Measurements from ENCODE around the gene GFER.
"Not testable (repeated sequence)": the region's sequence is repeated elsewhere in the genome, so short reads cannot be mapped to it uniquely, and the experiment has no call there.

GFER gene

GRCh38 chr16:2026461-2027023 lies 42.5 kb downstream of the GFER start, which contains the start of gene NHERF2:
NHERF2 (plus strand) TSS chr16:2026902; CDS start chr16:2027006, 104 bp downstream.
- DNase-seq (ENCODE audit: low read depth, low spot score): no peak

GRCh38 chr16:2027024-2028010 lies 43.3 kb downstream of the GFER start:
- DNase-seq (ENCODE audit: low read depth, low spot score): no peak

GRCh38 chr16:2028146-2028545 lies 44.2 kb downstream of the GFER start:
- DNase-seq (ENCODE audit: low read depth, low spot score): no peak

GRCh38 chr16:2028620-2029220 lies 44.7 kb downstream of the GFER start:
- no peak for DNase-seq (ENCODE audit: low read depth, low spot score)

GRCh38 chr16:2029350-2029749 lies 45.4 kb downstream of the GFER start:
- no peak for DNase-seq (ENCODE audit: low read depth, low spot score)

GRCh38 chr16:2030036-2030435 lies 46.0 kb downstream of the GFER start:
- no peak for DNase-seq (ENCODE audit: low read depth, low spot score)

- DNase-seq (ENCODE audit: low read depth, low spot score): no peak
These were observed 47.1 kb downstream of the GFER start for GRCh38 chr16:2031081-2031577.

GRCh38 chr16:2032285-2033056 lies 48.5 kb downstream of the GFER start:
- no peak for DNase-seq (ENCODE audit: low read depth, low spot score)

GRCh38 chr16:2033057-2033908 lies 49.3 kb downstream of the GFER start:
- DNase-seq (ENCODE audit: low read depth, low spot score): no peak

GRCh38 chr16:2033909-2034695 lies 50.1 kb downstream of the GFER start:
- DNase-seq (ENCODE audit: low read depth, low spot score): not testable (repeated sequence)

GRCh38 chr16:2034696-2035430 lies 50.9 kb downstream of the GFER start:
- no peak for DNase-seq (ENCODE audit: low read depth, low spot score)

GRCh38 chr16:2035431-2036199 lies 51.6 kb downstream of the GFER start:
- DNase-seq (ENCODE audit: low read depth, low spot score): no peak

- no peak for DNase-seq (ENCODE audit: low read depth, low spot score)
These were observed 52.4 kb downstream of the GFER start for GRCh38 chr16:2036200-2036966.

- DNase-seq (ENCODE audit: low read depth, low spot score): no peak
These were observed 53.1 kb downstream of the GFER start for GRCh38 chr16:2037115-2037514.

Data from activated CD4-positive, CD25-positive, alpha-beta regulatory T cell treated with anti-CD3 and anti-CD28 coated beads, Interleukin-2, amount 50 U/mL, for 16 hours (primary cell).